Stimulated activated memory B cell treated with anti-CD40 and anti-IgM and Interleukin-4, amounts not matched to agents 10 μg/mL and 1 μg/mL and 100 μg/mL, for 72 hours (primary cell): ENCODE data around the gene LAMA3.
A peak's percentile ranks its signal among the peaks of the same experiment; 100 is the strongest.

Experiments
- ATAC-seq: fragments of 150-1000 bp; cut with Tn5 transposase; 2 replicates; pipeline ENCODE4 v1.10.0; 2021
- H3K27ac Mint-ChIP-seq: one replicate; pipeline ENCODE4 v1.8.0; 2022; ENCODE audit warnings: mild to moderate bottlenecking, mixed read lengths
- H3K27me3 Mint-ChIP-seq: one replicate; pipeline ENCODE4 v1.8.0; 2022; ENCODE audit warnings: mixed read lengths
- H3K36me3 Mint-ChIP-seq: one replicate; pipeline ENCODE4 v1.8.0; 2022; ENCODE audit warnings: mixed read lengths
- H3K4me1 Mint-ChIP-seq: one replicate; pipeline ENCODE4 v1.8.0; 2022; ENCODE audit warnings: mixed read lengths
- H3K4me3 Mint-ChIP-seq: one replicate; pipeline ENCODE4 v1.8.0; 2022; ENCODE audit warnings: mild to moderate bottlenecking, moderate library complexity, mixed read lengths
- H3K9me3 Mint-ChIP-seq: one replicate; pipeline ENCODE4 v1.8.0; 2022; ENCODE audit warnings: mixed read lengths

Gene LAMA3

GRCh38 chr18:23662309-23663263, 26.7 kb upstream of the LAMA3 start, which contains the start of gene ANKRD29:
Gene ANKRD29 (minus strand): TSS chr18:23662911. CDS start chr18:23662730, 181 bp downstream.
- Mint-ChIP-seq H3K4me3 (peak within 1 kb of the TSS; percentile 76), H3K9me3 (no peaks in the 10 kb centered on the region), H3K36me3 (no peaks in the 10 kb centered on the region), H3K4me1 (peaks cover 10% of the 10 kb centered on the region), H3K27me3 (peaks cover 64% of the 10 kb centered on the region), H3K27ac (no peak within 1 kb of the TSS)
- ATAC-seq: peak; percentile 54

DNA sequence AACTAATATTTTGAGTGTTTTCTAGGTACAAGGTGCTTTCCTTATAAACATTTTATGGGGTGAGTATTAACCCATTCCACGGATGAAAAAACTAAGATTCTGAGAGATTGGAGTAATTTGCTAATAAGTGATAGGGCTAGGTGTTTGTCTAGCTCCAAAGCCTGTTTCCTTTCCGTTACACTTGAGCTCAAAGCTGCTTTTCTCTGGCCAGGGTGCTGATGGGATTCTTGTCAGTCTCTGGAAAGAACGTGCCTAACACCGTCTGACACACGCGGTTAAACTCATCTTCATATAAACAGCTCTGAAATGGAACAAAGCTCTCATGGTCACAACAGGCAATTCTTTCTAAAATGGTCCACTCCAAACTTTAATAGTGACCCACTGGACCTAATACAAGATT, 24.6 kb upstream of the LAMA3 start:
- Mint-ChIP-seq H3K27ac (no peak overlapping the region), H3K4me1 (peaks cover 10% of the 10 kb centered on the region), H3K4me3 (no peak overlapping the region), H3K27me3 (peaks cover 59% of the 10 kb centered on the region), H3K9me3 (no peaks in the 10 kb centered on the region), H3K36me3 (no peaks in the 10 kb centered on the region)
- ATAC-seq: no peak

- no peak overlapping the region for H3K27ac Mint-ChIP-seq
- H3K36me3 Mint-ChIP-seq: no peaks in the 10 kb centered on the region
- ATAC-seq: no peak
- H3K4me3 Mint-ChIP-seq: no peak overlapping the region
- H3K4me1 Mint-ChIP-seq: peaks cover 10% of the 10 kb centered on the region
- peaks cover 54% of the 10 kb centered on the region for H3K27me3 Mint-ChIP-seq
- H3K9me3 Mint-ChIP-seq: no peaks in the 10 kb centered on the region
Measured at GRCh38 chr18:23667114-23667513, 22.1 kb upstream of the LAMA3 start.

- ATAC-seq: no peak
- H3K36me3 Mint-ChIP-seq: no peaks in the 10 kb centered on the region
- H3K27ac Mint-ChIP-seq: no peak overlapping the region
- no peak overlapping the region for H3K4me3 Mint-ChIP-seq
- no peaks in the 10 kb centered on the region for H3K9me3 Mint-ChIP-seq
- peaks cover 45% of the 10 kb centered on the region for H3K27me3 Mint-ChIP-seq
- no peaks in the 10 kb centered on the region for H3K4me1 Mint-ChIP-seq
Measured at GRCh38 chr18:23668731-23669130, 20.5 kb upstream of the LAMA3 start.

DNA sequence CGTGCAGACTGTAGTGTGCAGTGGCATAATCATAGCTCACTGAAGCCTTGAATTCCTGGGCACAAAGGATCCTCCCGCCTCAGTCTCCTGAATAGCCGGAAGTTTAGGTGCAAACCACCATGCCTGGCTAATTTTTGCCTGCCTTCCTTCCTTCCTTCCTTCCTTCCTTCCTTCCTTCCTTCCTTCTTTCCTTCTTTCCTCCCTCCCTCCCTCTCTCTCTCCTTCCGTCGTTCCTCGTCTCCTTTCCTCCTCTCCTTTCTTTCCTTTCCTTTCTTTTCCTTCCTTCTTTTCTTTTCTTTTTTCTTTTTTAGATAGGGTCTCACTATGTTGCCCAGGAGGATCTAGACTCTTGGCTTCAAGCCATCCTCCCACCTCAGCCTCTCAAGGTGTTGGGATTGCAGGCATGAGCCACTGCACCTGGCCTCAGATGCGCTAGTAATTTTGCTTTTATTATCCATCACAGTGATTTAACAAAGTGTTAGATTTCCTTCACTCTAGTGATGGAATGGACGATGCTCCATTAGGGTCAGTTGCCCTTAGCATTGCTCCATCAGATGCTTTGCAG, 20.0 kb upstream of the LAMA3 start:
- Mint-ChIP-seq H3K27me3 (peaks cover 45% of the 10 kb centered on the region), H3K9me3 (no peaks in the 10 kb centered on the region), H3K36me3 (no peaks in the 10 kb centered on the region), H3K4me1 (no peaks in the 10 kb centered on the region), H3K4me3 (no peak overlapping the region), H3K27ac (no peak overlapping the region)
- ATAC-seq: no peak

- ATAC-seq: no peak
- Mint-ChIP-seq H3K36me3 (no peaks in the 10 kb centered on the region), H3K9me3 (no peaks in the 10 kb centered on the region), H3K4me3 (no peak overlapping the region), H3K27me3 (peaks cover 45% of the 10 kb centered on the region), H3K27ac (no peak overlapping the region), H3K4me1 (no peaks in the 10 kb centered on the region)
Measured at GRCh38 chr18:23669804-23670405, 19.3 kb upstream of the LAMA3 start.

DNA sequence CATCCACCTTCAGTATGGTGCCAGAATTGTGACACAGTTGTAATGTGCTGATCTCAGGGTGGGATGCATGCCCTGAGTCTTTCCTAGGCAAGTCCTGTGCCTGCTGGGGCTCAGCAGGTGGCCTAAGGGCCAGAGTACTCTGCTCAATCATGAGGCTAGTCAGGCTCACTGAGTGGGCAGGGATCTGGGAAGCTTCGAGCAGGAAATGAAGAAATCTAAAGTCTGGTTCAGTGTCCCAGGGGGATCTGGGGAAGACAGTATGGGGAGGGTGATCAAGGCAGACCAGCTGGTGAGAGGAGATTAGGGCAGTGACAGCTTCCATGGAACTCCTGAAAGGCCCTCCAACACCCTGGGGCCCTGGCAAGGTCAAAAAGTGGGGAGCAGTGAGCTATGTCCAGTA, 17.7 kb upstream of the LAMA3 start:
- no peak for ATAC-seq
- peaks cover 36% of the 10 kb centered on the region for H3K27me3 Mint-ChIP-seq
- no peak overlapping the region for H3K4me3 Mint-ChIP-seq
- no peak overlapping the region for H3K27ac Mint-ChIP-seq
- H3K9me3 Mint-ChIP-seq: no peaks in the 10 kb centered on the region
- no peaks in the 10 kb centered on the region for H3K36me3 Mint-ChIP-seq
- H3K4me1 Mint-ChIP-seq: no peaks in the 10 kb centered on the region

- Mint-ChIP-seq H3K9me3 (no peaks in the 10 kb centered on the region), H3K27ac (no peak overlapping the region), H3K4me1 (no peaks in the 10 kb centered on the region), H3K36me3 (no peaks in the 10 kb centered on the region), H3K4me3 (no peak overlapping the region), H3K27me3 (peaks cover 41% of the 10 kb centered on the region)
- ATAC-seq: no peak
Measured at GRCh38 chr18:23673725-23674124, 15.5 kb upstream of the LAMA3 start.

- no peak for ATAC-seq
- Mint-ChIP-seq H3K4me1 (no peaks in the 10 kb centered on the region), H3K27me3 (peaks cover 46% of the 10 kb centered on the region), H3K9me3 (no peaks in the 10 kb centered on the region), H3K27ac (no peak overlapping the region), H3K36me3 (no peaks in the 10 kb centered on the region), H3K4me3 (no peak overlapping the region)
Measured at GRCh38 chr18:23675236-23675635, 14.0 kb upstream of the LAMA3 start.

GRCh38 chr18:23675896-23676295, 13.4 kb upstream of the LAMA3 start:
- Mint-ChIP-seq H3K9me3 (no peaks in the 10 kb centered on the region), H3K27me3 (peaks cover 48% of the 10 kb centered on the region), H3K36me3 (no peaks in the 10 kb centered on the region), H3K27ac (no peak overlapping the region), H3K4me1 (no peaks in the 10 kb centered on the region), H3K4me3 (no peak overlapping the region)
- no peak for ATAC-seq

DNA sequence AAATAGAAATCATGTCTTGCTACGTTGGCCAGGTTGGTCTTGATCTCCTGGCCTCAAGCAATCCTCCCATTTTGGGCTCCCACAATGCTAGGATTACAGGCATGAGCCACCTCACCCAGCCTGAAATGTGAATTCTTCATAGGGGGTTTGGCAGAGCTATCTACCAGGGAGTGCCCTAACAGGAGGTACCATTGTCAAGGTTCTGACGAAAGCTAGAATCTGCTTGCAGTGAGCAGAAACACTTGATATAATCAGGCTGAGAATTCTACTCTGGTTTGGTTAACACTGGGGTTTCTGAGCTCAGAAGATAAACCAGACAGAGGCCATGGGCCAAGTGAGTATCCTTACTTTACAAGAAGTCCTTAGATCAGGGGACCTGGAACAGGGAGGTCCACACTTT, 7.2 kb upstream of the LAMA3 start:
- ATAC-seq: no peak
- no peaks in the 10 kb centered on the region for H3K36me3 Mint-ChIP-seq
- H3K27me3 Mint-ChIP-seq: peaks cover 69% of the 10 kb centered on the region
- no peaks in the 10 kb centered on the region for H3K4me1 Mint-ChIP-seq
- no peak overlapping the region for H3K4me3 Mint-ChIP-seq
- H3K27ac Mint-ChIP-seq: no peak overlapping the region
- H3K9me3 Mint-ChIP-seq: peaks cover 3% of the 10 kb centered on the region

GRCh38 chr18:23682472-23682871, 6.8 kb upstream of the LAMA3 start:
- Mint-ChIP-seq H3K36me3 (no peaks in the 10 kb centered on the region), H3K27me3 (peaks cover 73% of the 10 kb centered on the region), H3K4me1 (no peaks in the 10 kb centered on the region), H3K27ac (no peak overlapping the region), H3K4me3 (no peak overlapping the region), H3K9me3 (peaks cover 3% of the 10 kb centered on the region)
- ATAC-seq: no peak

- no peak for ATAC-seq
- no peaks in the 10 kb centered on the region for H3K4me1 Mint-ChIP-seq
- H3K27ac Mint-ChIP-seq: no peak overlapping the region
- H3K4me3 Mint-ChIP-seq: no peak overlapping the region
- peaks cover 3% of the 10 kb centered on the region for H3K9me3 Mint-ChIP-seq
- no peaks in the 10 kb centered on the region for H3K36me3 Mint-ChIP-seq
- H3K27me3 Mint-ChIP-seq: peaks cover 77% of the 10 kb centered on the region
Measured at GRCh38 chr18:23683155-23683554, 6.1 kb upstream of the LAMA3 start.

DNA sequence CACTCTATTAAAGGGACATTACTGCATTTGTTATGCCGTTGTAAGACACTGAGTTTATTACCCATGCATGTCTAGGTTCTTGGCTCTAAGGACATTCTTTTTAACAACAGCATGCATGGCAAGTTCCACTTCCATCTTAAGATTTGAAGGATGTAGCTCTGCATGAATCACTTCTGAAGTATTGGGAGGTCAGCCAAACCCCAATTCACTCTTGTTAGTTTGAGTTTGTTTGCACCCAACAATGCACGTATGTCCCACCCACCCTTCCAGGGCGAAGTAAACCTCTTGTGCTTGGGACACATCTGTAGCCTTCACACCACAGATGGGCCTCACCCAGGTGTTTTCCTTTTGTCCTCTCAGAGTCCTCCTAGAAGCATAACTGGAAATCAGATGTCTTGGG, 5.6 kb upstream of the LAMA3 start:
- Mint-ChIP-seq H3K27me3 (peaks cover 77% of the 10 kb centered on the region), H3K4me3 (no peak overlapping the region), H3K36me3 (no peaks in the 10 kb centered on the region), H3K4me1 (no peaks in the 10 kb centered on the region), H3K27ac (no peak overlapping the region), H3K9me3 (peaks cover 3% of the 10 kb centered on the region)
- no peak for ATAC-seq

DNA sequence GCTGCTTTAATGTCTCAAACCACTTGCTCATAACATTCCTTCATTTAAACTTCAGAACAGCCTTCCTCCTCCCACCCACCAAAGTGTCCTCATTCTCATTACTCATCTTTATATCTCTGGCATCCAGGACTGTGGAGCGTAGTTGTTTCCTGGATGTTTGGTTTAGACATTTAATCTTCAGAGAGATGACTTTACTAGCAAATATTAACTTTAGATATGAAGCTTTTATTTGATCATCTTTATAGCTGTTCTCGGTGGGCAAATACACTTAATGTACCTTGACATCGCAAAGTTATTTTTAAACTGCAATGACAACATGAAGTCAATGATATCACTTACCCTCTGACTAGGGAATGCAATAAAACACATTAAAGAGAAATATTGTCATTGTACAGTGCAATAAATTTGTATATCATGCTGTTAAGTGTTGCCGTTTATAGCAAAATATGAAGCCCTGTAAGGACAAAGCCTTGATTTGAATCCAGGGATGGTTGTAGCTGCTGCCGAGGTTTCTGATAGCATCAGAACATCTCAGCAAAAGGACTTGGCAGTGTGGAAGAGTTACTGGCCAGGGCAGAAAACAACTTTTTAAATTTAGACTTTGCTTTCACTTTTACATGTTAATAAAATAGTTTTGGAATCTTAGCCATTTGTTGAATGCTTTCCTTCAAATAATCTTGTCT, 4.6 kb upstream of the LAMA3 start:
- Mint-ChIP-seq H3K27ac (no peak overlapping the region), H3K9me3 (peaks cover 3% of the 10 kb centered on the region), H3K4me1 (no peaks in the 10 kb centered on the region), H3K4me3 (no peak overlapping the region), H3K27me3 (peaks cover 74% of the 10 kb centered on the region), H3K36me3 (no peaks in the 10 kb centered on the region)
- ATAC-seq: no peak
